Esophagus mucosa (tissue), 1 donor: ENCODE measurements around the gene NFIX. TPM values are rescaled to one million over a fixed set of nuclear protein-coding genes. Genes with fewer than 3 reads are reported as not detected.

Experiments used
- ATAC-seq: fragments of 200-7000 bp; cut with Tn5 transposase; one replicate; pipeline ENCODE4 v1.9.1; 2020
- total RNA-seq: library from RNA; stranded (reverse); gene quantifications from one replicate; pipeline ENCODE4 v1.2.4, GENCODE V29; 2023
- donor health status: DM: yes; HTN: yes; CAD: no.

The NFIX gene
- total RNA-seq, 1 donor from 2014 or later: 101 TPM

DNA sequence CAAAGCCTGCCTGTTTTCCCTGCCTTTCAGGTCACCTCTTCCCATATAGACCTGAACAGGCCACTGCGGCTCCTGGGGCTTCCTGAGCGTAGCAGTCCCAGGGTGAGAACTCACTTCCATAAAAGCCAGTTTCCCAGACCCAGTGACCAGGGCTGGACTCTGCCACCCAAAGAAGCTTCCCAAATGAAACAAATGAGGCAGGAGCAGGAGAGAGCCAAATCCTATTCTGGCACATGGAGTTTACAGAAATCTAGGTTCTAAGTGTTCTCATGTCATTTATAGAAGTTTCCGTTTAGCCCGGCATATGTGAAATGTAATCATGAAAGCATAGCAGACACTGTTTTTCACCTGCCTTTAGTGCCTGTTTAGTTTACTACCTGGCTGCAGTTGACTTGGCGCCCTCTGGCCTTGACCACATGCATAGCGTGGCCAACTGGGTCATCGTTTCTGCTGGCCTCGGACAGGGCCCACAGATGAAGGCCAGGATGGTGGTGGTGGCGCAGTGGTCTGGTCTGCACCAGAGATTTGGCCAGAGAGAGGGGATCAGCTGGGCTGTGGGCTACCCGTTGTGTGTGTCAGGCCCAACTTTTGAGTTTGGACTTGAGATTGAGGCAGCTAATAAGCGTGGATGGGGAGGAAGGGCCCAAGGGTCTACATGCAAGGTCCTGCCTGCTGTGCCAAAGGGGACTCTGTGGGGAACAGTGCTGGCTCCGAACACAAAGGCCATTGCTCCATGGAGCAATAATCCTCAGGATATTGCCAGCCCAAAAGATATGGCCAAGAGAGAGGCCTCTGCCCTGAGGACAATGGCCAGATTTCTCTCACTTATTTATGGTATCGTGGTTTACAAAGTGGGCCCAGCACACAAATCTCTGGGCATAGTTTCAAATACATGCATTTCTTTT is 43.3 kb downstream of the NFIX start:
- no peak for ATAC-seq

DNA sequence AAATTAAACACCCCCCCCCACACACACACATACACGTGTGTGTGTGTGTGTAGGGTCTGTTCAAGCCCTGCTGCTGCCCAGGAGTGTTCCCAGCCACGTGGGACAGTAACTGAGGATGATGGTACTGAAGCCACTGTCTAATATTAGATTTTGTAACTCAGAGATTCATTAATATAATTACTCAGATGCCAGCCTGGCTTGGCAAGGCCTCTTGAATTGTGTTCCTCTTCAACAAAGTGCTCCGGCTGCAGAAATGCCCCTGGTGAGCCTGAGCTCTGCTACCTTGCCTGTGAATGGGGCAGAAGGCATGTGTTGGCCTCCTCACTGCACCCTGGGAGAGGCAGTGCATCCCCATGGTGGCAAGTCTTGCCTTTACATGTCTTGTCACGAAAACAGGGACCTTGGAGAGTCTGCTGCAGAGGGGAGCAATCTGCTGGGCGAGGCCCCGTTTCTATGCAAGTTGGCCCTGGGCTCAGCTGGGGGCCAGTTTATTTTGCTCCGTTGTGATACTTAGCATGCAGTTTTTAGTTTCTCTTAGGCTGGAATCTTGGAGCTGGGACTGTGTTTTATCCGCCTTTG is 44.0 kb downstream of the NFIX start:
- ATAC-seq: no peak

DNA sequence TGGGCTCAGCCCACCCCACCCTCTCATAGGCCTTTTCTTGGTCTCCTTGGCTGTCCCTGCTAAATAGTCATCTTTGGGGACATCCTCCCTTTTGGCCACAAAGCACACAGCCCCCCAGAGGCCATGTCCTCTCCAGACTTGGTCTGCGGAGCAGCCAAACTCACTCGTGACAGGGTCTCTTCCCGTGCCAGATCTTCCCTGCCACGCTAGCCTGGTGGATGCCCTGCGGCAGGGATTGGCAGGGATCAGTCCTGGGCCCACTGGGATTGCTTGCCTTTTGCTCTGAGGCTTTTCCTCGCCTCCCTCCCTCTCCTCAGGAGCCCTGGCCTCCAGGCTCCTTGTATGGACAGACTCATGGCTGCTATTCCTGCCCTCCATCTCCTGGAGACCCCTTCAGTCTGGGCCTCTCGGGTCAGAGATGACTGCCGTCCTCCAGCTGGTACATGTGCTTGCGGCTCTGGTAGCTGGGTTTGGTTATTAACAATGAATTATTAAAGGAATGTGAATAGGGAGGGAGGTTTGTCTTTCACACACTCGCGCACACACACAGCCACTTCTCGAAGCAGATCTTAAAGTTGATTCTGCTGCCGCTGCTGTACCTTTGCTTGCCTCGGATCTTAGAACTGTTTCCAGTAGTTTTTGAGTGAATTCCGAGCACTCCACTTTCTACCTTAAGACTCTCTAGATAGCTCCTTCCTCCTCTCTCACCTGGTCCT is 45.1 kb downstream of the NFIX start:
- no peak for ATAC-seq

DNA sequence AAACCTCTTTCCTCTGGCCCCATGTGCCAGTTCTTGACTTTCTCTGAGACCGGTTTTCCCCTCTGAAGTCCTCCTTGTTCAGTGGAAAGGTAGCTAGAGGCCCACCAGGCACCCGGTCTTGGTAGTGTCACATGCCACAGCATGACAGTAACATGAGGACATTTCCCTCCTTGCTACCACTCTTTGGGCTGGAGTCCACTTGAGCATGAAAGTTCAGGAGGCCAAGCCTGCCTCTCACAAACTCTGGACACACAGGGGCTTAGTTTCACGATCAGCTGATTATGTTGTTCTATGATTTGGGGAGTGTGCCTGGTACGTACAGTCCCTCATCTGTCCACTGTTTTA is 45.6 kb downstream of the NFIX start:
- ATAC-seq: no peak

DNA sequence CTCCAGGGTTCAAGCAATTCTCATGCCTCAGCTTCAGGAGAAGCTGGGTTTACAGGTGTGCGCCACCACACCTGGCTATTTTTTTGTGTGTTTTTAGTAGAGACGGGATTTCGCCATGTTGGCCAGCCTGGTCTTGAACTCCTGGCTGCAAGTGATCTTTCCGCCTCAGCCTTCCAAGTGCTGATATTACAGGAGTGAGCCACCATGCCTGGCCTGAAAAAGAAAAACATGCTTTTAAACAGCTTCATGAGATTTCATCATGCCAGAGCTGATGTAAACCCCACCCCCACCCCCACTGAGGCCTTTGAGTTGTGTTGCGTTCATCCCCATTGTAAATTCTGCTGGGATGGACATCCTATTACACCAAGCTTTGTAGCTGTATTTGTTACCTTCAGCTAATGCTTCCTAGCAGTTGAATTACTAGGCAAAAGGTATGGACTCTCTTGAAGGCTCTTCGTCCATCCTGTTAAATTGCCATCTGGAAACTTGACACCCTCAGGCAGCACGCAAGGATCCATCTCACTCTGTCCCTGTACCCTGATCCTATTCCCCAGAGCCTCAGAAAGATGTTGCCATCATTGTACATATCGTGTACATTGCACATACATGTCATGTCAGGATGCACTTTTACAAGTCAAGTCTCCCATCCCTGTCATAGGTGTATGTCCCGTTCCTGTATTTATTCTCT is 47.3 kb downstream of the NFIX start:
- ATAC-seq: no peak

DNA sequence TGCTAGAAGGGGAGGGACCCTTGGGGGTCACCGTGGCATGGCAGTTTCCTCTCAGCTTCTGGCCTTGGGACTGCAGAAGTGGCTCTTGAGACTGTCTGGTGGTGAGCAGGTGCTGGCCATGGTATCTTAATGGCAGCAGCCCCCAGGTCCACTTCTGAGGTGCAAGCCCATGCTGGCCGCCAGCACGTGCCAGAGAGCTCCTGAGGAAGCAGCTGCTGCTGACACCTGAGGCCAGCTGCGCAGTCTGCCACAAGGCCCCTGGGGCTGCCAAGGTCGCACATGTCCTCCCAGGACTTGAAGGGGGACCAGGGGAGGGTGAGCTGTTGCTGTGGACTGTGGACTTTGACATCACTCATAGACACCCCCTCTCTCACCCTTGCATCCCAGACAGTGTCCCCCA is 48.0 kb downstream of the NFIX start:
- ATAC-seq: no peak

DNA sequence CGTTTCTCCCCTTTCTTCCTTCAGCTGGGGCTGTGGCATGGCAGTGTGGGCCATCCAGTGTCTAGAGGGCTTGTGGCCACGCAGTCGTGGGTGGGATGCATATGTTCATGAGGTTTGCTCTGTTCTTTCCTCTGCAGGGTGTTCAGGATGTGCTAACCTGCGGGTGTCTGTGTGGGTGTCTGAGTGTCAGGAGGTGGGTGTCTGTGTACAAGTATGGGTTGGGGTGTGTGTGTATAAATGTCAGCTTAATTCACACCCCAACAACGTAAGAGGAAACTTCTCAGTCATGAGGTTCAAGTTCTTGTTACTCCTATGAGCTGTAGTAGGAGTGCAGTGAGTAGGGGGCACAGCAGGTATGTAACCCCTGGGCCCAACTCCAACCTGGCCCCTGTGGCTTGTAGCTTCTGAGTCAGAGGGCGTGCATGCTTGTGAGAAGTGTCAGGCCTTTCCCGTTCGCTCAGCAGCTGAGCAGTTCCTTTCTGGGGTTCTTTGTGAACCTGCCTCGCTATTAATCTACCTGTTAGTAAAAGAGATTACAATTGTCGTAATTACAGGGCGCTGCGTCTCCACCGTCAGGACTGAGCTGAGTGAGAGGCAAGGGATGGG is 49.1 kb downstream of the NFIX start:
- peak; percentile 80 for ATAC-seq

DNA sequence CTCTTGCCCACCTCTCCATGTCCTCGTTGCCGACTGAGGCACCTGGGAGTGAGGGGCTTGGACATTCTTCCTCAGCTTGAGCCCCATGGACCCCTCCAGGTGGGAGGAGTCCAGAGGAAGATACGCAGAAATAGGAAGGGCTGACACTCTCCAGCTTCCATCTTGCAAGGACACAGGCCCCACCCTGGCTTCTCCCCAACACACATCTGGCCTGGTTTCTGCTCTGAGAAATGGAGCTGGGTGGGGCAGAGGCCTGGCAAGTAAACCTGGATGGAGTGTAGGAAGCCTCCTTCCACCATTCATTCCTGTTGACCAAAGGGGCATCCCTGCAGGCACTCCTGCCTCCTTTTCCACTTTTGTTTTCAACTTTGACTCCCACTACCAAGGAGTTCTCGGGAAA is 50.5 kb downstream of the NFIX start:
- ATAC-seq: no peak

DNA sequence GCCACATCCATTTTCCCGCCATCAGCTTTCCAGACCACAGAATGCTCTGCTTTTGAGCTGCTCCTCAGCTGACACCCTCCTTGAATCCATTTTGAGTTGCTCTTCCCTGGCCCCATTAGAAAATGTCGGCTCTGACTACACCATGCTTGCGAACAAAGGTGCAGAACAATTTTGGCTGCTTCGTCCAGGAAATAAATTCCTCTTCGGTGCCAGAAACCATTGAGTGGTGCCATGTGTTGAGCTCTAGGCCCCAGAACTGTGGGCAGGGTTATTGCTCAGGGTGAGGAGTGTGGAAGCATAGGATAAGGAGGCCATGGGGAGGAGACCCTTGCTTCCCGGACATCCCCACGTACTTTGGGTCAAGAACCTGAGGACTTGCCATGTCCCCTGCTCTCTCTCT is 52.1 kb downstream of the NFIX start:
- no peak for ATAC-seq

DNA sequence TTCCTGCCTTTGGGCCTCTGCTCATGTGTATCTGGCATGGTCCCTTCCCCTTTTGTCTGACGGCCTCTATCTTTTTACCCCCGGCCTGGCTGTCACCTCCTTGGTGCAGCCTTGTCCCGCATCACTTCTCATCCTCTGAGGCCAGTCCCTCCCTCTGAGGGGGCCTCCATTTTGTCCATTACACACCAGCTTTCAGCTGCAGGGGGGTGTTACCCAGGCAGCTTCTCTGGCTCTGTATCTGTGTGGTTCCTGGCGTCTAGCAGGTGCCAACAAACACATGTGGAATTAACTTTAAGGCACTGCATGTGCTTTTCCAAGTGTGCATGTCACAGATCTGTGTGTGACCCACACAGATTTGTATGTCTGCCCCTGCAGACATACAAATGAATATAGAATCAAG is 55.0 kb downstream of the NFIX start:
- no peak for ATAC-seq

DNA sequence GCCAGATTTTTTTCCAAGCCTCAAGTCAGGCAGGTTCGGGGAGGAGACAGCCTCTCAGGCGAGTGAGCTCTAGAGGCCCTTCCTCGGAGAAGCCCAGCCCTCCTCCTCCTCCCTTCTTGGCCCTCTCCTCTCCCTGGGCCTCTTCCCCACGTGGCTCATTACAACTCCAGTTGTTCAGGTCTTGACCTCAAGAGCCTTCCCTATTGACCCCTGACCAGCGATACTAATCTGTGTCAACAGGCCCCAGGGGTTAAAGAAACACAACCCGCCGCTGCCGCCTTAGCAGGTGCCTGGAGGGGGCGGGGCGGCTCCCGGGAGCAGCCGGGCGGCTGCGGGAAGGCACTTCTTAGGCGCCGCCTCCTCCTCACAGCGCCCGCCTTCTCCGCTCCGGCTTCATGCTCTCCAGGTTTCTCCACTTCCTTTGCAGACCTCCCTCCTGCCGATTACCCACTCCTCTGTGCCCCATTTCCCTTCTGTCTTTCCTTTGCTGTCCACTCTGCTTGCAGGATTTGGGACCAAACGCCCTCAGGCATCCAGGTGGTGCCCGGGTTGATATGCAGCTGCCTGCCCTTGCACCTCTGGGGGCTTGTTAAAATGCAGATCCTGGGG is 56.4 kb downstream of the NFIX start:
- ATAC-seq: peak; percentile 60

DNA sequence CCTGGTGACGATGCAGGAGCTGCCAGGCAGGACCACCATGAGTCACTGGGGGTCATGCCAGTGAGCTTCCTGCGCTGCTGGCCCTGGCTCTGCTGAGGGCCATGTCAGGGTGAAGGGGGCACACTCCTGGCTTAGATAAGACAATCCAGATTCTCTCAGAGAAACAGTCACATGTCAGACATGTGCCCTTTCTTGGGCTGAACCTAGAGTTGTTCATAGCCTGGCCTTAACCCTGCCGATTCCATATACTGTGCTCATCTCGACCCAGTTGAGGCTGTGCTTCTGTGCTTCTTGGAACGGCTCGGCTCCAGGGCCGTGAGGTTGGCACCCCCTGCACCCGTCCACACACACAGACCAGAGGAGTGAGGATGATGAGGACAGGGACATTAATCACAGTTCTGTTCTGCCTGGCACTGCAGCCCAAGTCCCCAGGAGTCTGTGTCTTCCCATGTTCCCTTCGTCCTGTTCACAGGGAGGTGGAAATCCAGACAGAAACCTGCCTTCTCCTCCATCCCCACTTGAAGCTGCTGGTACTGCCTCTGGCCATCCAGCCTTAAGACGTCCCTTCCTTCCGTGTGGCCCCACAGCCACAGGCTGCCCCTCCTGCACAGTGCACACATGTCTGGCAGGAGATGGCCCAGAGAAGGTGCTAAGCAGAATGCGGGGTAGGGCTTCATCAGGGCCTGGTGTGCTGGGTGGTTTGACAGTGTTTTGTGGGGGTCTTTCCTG is 57.3 kb downstream of the NFIX start:
- ATAC-seq: no peak

DNA sequence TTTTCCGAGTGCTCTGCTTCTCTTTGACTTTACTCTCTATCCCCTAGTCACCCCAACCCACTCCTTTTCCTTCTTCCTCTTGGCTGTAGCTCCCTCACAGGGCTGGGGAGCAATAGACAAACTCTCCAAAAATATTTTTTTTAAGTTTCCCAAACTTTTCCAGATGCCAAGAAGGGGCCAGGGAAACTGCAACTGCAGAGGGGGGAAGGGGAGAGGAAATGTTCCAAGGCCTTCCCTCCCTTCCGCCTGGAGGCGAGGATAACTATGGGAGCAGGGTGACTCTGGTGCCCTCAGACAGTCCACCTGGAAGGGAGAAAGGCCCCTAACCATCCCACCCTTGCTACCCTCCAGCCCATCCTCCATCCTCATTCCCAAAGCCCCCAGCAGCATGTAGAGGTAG is 58.0 kb downstream of the NFIX start:
- no peak for ATAC-seq

DNA sequence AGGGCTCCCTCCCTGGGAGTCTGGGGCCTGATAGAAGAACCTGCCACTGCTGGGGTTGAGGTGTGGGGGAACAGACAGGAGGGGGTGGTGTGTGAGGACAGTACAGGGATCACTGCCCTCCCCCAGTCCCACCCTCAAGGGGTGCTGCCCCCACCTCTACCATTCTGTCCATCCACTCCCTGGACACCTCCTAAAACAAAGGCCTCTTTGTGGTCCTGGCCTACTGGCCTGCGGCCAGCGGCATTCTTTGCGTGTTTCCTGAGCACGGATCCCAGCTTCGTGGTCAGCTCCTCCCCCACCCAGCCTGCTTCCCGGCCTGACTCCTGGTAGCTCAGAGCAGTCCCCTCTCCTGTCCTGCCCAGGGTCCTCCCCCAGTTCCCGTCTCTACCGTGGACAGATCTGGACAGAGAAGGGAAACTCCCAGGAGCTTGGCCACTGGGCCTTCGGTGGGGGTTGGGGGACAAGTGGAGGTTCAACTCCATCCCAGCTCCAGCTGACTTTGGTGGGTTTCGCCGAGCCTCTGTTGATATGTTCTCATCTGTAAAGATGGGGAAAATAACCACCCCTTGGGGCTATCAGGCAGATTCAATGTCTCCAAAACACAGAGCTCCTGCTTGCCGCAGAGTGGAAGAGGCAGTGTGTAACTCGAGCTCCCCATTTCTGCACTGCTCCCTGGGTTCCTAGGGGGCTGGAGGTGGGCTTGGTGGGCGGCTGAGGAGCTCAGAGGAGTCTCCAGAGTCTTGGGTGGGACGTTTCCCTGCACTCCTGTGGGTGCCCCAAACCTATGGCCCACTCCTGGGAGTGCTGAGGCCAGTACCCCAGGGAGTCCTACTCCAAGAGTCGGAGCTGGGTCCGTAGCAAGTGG is 58.7 kb downstream of the NFIX start:
- ATAC-seq: peak; percentile 1

DNA sequence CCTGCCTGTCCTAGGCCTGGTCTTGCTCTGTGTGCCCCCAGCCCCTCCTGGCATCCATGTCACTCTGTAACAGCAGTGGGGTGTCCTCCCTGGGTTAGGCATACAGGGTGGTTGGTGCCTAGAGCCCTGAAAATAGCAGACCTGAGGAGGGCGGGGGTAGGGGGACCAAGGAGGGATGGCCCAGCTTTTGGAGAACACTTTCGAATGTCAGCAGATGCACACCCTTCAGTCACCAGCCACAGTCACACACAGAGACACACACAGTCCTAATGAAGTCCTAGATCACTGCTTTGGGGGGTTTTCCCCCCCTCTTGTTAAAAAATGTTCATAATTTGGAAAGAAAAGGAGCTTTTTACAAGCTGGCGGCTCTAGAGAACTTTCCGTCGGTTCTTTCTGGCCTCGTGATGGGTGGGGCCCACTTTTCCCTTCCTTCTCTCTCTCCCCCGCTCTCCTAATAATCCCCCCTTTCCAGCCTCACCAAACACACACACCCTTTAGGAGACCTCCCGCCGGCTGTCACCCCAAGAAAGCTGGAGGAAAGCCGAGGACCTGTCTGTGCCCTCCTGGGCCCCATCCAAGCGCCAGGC is 59.4 kb downstream of the NFIX start:
- no peak for ATAC-seq

DNA sequence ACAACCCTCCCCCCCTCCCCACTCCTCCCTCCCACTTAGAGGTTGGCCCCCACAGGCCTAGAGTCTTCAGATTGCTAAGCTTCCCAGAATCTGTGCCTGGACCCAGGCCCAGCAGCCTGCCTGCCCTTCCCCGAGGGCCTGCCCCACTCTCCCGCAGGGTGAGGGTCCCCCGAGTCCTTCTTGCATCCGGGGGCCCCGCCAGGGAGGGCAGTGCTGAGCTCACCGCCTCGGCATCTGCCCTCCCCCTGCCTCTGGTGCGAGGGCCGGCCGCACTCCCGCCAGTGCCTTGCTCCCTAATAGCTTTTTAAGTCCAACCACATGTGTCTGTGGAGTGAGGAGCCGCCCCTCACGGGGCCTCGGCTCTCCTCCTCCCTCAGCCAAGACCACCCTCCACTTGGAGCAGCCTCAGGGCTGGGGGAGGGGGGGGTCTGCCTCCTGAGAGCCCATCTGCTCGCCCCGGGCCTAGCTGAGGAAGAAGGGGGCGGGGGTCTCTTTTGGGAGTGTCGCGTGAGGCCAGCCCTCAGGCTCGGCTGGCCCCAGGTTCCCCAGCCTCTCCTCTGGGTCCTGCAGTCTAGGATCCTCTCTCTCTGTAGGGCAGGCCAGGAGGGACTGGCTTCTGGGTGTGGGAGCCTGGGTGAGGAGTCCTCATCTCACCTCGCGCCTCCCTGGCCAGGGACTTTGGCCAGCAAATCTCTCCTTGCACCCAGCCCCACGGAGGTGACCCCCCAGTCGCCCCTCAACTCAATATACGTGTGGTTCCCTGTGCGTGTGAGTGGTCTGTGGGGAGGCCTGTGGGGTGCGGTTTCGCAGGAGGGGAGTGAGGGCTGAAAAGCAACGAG is 60.2 kb downstream of the NFIX start:
- peak; percentile 1 for ATAC-seq

DNA sequence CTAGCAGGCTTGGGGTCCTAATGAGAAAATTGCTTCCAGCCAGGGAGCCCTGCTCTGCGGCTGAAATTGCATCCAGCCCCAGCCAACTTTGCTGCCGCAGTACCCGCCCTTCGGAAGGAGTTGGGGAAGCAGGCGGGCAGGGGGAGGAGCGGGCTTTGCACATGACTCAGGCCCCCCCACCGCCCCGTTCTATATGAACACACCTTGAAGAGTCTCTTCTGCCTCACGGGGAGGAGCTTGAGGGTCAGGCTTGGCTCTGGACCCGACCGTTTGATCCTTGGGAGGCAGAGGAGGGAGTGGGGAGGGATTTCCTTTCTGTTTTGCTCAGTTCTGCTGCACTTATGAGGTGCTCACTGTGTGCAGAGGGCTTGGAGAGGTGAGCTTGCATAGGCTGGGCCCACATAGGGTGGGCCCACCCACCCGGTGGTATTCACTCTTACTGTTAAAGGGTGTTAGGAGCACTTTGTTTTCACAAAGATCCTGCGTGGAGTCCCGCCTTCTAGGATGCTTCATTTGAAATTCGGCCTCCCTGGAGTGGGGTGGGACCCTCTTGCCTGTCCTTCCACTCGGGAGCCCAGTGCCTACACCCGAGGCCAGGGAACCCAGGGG is 60.9 kb downstream of the NFIX start:
- peak; percentile 58 for ATAC-seq

DNA sequence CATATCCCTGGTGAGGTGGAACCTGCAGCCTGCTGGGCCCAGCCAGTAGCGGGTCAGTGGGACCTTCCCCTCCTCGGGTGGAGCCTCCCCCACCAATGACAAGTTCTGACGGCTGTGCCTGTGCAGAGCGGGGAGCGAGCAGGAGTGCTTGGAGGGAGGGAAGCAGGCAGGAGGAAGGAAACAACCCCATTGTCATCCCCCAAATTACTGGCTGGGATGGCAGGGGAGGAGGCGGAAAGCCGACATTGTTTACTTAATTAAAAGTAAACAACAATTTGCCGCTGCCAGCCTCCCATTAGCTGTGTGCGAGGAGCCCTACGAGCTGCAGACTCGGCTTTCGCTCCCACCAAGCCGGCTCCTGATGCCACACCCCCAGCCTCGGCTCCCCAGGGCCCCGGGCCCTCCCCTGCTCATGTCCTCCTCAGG is 61.9 kb downstream of the NFIX start:
- no peak for ATAC-seq

DNA sequence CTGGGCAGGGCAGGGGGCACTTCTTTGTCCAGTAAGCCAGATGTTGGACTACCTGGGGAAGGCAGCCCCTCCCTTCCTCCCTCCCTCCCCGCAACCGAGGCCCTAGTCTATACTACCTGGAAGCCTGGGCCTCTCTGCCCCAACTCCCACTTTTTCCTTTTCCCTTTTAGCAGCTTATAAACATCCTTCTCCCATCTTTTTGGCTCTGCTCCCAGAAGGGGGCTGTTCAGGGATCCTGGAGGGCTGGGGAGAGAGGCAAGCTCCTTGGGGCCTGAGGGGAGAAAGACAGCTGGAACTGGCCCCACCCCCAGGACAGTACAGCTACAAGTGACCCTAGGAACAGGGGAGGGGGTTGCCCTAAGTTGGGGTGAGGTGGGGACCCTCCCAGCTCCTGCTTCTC is 62.5 kb downstream of the NFIX start:
- ATAC-seq: no peak
